HL-60 (cell line): Measurements from ENCODE around the gene C14orf180.

Experiments
- CTCF ChIP-seq: IDR thresholded peaks from one replicate; pipeline ENCODE4 v1.5.1; 2011; ENCODE audit warnings: low read length, control low read depth, inconsistent platforms; ENCODE audit not compliant: insufficient read depth
- GABPA ChIP-seq: IDR thresholded peaks from 2 replicates; pipeline ENCODE4 v1.6.1; 2012; ENCODE audit warnings: low read depth
- POLR2AphosphoS5 ChIP-seq: IDR thresholded peaks from 2 replicates; pipeline ENCODE4 v1.6.1; 2012; ENCODE audit warnings: low read depth

GRCh38 chr14:104544362-104544961, 35.1 kb upstream of the C14orf180 start:
- no peak for TF ChIP-seq CTCF
- TF ChIP-seq GABPA: no peak
- TF ChIP-seq POLR2AphosphoS5: no peak
